NOMO-1 (cell line): Measurements from ENCODE around the gene AKT2.

ENCODE experiments used
- DNase-seq, 2 experiments: peaks; one replicate each; lab custom pipeline; 2025; ENCODE audit not compliant: unreplicated experiment in 2 of 2; lab: John Stamatoyannopoulos, UW

Gene AKT2

GRCh38 chr19:40255619-40256166 lies 29.5 kb downstream of the AKT2 start:
- DNase-seq = no peak

GRCh38 chr19:40254714-40255418 lies 30.3 kb downstream of the AKT2 start:
- DNase-seq = no peak

GRCh38 chr19:40253611-40254092 lies 31.5 kb downstream of the AKT2 start:
- no peak for DNase-seq

GRCh38 chr19:40252395-40252794 lies 32.8 kb downstream of the AKT2 start:
- no peak for DNase-seq

- no peak for DNase-seq
Observed at GRCh38 chr19:40251991-40252390, 33.2 kb downstream of the AKT2 start.

- no peak for DNase-seq
Observed at GRCh38 chr19:40251244-40251643, 33.9 kb downstream of the AKT2 start.

GRCh38 chr19:40249781-40250180 lies 35.4 kb downstream of the AKT2 start:
- no peak for DNase-seq

- DNase-seq = no peak
Observed at GRCh38 chr19:40249201-40249600, 35.9 kb downstream of the AKT2 start.

GRCh38 chr19:40247735-40248262 lies 37.3 kb downstream of the AKT2 start:
- DNase-seq = no peak

GRCh38 chr19:40247178-40247577 lies 38.0 kb downstream of the AKT2 start:
- DNase-seq = no peak

- DNase-seq = no peak
Observed at GRCh38 chr19:40246292-40247073, 38.7 kb downstream of the AKT2 start.

- DNase-seq = no peak
Observed at GRCh38 chr19:40245506-40246128, 39.5 kb downstream of the AKT2 start.

- no peak for DNase-seq
Observed at GRCh38 chr19:40244579-40245317, 40.4 kb downstream of the AKT2 start.

- no peak for DNase-seq
Observed at GRCh38 chr19:40243181-40243580, 42.0 kb downstream of the AKT2 start.

GRCh38 chr19:40242480-40242879 lies 42.7 kb downstream of the AKT2 start:
- DNase-seq = no peak

GRCh38 chr19:40241809-40242384 lies 43.2 kb downstream of the AKT2 start:
- DNase-seq = no peak

GRCh38 chr19:40241125-40241808 lies 43.9 kb downstream of the AKT2 start:
- no peak for DNase-seq

- DNase-seq = no peak
Observed at GRCh38 chr19:40240332-40240731, 44.8 kb downstream of the AKT2 start.

GRCh38 chr19:40239415-40240226 lies 45.5 kb downstream of the AKT2 start:
- no peak for DNase-seq
